Spleen (tissue), 11 donors: ENCODE results near the gene GNA14. TPM values are rescaled to one million over a fixed set of nuclear protein-coding genes. Genes with fewer than 3 reads are reported as not detected.

Experiments used
- DNase-seq: peaks from one replicate; pipeline ENCODE4 v3.0.0-alpha.2; 2020
- H3K27ac ChIP-seq, 8 donors: fragments of 200-600 bp; sonication (generic) in 7 of 8; 1 replicate in 4 of 8; 2 replicates in 4 of 8; pipeline versions ENCODE4 v1.5.0 to v1.8.0; 2016 to 2021; ENCODE audit warnings: inconsistent platforms in 4 of 8, mild to moderate bottlenecking in 4 of 8, moderate library complexity in 1 of 8
- H3K27me3 ChIP-seq, 7 donors: fragments of 200-600 bp; sonication (generic) in 6 of 7; replicated peaks in 1 of 7; 1 replicate in 4 of 7; 2 replicates in 3 of 7; pipeline versions ENCODE4 v1.5.0 to v1.8.0; 2016 to 2021; ENCODE audit warnings: inconsistent platforms in 3 of 7, mild to moderate bottlenecking in 1 of 7
- H3K36me3 ChIP-seq, 6 donors: fragments of 200-600 bp; sonication (generic) in 5 of 6; 1 replicate in 4 of 6; 2 replicates in 2 of 6; pipeline versions ENCODE4 v1.5.0 to v1.8.0; 2016 to 2021; ENCODE audit warnings: inconsistent platforms in 2 of 6
- H3K4me1 ChIP-seq, 6 donors: fragments of 200-600 bp; sonication (generic) in 5 of 6; 1 replicate in 3 of 6; 2 replicates in 3 of 6; pipeline versions ENCODE4 v1.5.0 to v1.8.0; 2016 to 2021; ENCODE audit warnings: inconsistent platforms in 3 of 6
- H3K4me3 ChIP-seq, 8 donors: fragments of 200-600 bp; sonication (generic) in 7 of 8; 1 replicate in 4 of 8; 2 replicates in 4 of 8; pipeline versions ENCODE4 v1.5.0 to v1.8.0; 2016 to 2021; ENCODE audit warnings: inconsistent platforms in 4 of 8, mild to moderate bottlenecking in 4 of 8, moderate library complexity in 2 of 8
- H3K9me3 ChIP-seq, 8 donors: fragments of 200-600 bp; sonication (generic) in 7 of 8; 1 replicate in 4 of 8; 2 replicates in 4 of 8; pipeline versions ENCODE4 v1.5.0 to v1.8.0; 2016 to 2021; ENCODE audit warnings: inconsistent platforms in 4 of 8
- CTCF ChIP-seq, 11 experiments: fragments of 200-600 bp in 7 of 11; fragments of 450-650 bp in 4 of 11; sonication (generic) in 4 of 11; IDR thresholded peaks in 8 of 11; conservative IDR thresholded peaks in 3 of 11; 1 replicate in 7 of 11; 2 replicates in 4 of 11; pipeline versions ENCODE4 v1.4.0 to v1.8.0; 2016 to 2021; ENCODE audit warnings: antibody characterized with exemption in 11 of 11, inconsistent platforms in 4 of 11, mild to moderate bottlenecking in 1 of 11
- POLR2A ChIP-seq, 3 donors: fragments of 450-650 bp; IDR thresholded peaks; one replicate each; pipeline ENCODE4 v1.5.1; 2017; ENCODE audit warnings: antibody characterized with exemption in 3 of 3, mild to moderate bottlenecking in 1 of 3
- POLR2AphosphoS5 ChIP-seq, 3 donors: sonication (generic); formaldehyde crosslinking; IDR thresholded peaks; one replicate each; pipeline ENCODE4 v1.5.1; 2017; ENCODE audit warnings: antibody characterized with exemption in 3 of 3
- WGBS, 5 donors: extraction: QIAGEN DNeasy Blood & Tissue Kit in 3 of 5; methylation state at CpG; one replicate each; pipeline versions ENCODE4 v1.1.5 to v1.1.7; 2013 to 2018; 5-methylcytosine and 5-hydroxymethylcytosine counted together
- intact Hi-C: fragments of 100-400 bp; cut with DNase I; formaldehyde crosslinking; loops from one replicate; pipeline ENCODE4 v1.15.0; 2023; ENCODE audit warnings: low total_unique reads
- polyA plus RNA-seq, 3 donors: library from polyadenylated mRNA; stranded (reverse); fragments of 200-250 nt; gene quantifications; one replicate each; pipeline ENCODE4 v1.2.1, GENCODE V29; 2013
- total RNA-seq, 7 donors: library from RNA; depleted of rRNA in 3 of 7; stranded (reverse); fragments of >200 nt in 3 of 7; fragmentation: NEBNext Ultra II Directional in 4 of 7; extraction: Animal tissue kit (Norgen Biotek cat#: 25700) in 4 of 7; gene quantifications; one replicate each; pipeline versions ENCODE4 v1.1.0 to v1.2.1, GENCODE V29; 2016 to 2021
- donor health status: healthy with polysubstance abuse.
- donor health status: DM: no; HTN: no; CAD: no; lungs with moderate emphysema.
- donor health status: DM: no; HTN: no; CAD: no.
- donor health status: Bipolar disorder and iron deficiency.
- donor health status: healthy.
- donor health status: DM: no; HTN: no; CAD: no.
- donor health status: DM: yes; HTN: yes; CAD: no.

The GNA14 gene
- total and polyA plus RNA-seq, 10 donors = 1.7 to 41.7 (median 7.9) TPM

DNA sequence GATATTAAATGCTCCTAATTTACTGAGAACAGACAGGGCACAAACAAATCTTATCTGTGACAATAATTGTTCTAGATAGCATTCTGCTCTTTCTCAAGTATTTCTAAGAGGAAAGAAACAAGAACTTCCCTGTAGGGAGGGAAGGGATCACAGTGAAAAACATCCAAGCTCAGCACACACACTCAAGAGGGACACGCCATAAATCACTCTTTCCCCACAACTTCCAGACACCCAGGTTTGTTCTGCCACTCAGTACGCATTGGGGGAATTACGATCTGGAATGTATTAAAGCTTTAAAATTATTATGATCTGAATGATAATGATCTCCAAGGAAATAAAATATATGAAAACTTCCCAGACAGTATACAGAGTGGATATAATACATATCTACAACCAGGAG is 221.4 kb downstream of the GNA14 start:
- Histone ChIP-seq H3K27me3 (no peaks in the 10 kb centered on the region), H3K36me3 (peaks cover 0 to 15% (median 0%) of the 10 kb centered on the region in 6 donors), H3K27ac (no peak overlapping the region), H3K4me1 (peaks cover 0 to 11% (median 0%) of the 10 kb centered on the region in 6 donors), H3K4me3 (no peak overlapping the region), H3K9me3 (peaks cover 0 to 4% (median 0%) of the 10 kb centered on the region in 8 donors)
- 56 to 69% (median 60%) methylated on average over 3 of the region's 3 CpGs for WGBS, 5 donors
- no peak for TF ChIP-seq CTCF (IDR thresholded peaks at IDR 0.05 in 8 of 11, conservative IDR thresholded peaks at IDR 0.05 in 3 of 11)
- TF ChIP-seq POLR2A (IDR thresholded peaks at IDR 0.05) = no peak
- no peak for TF ChIP-seq POLR2AphosphoS5 (IDR thresholded peaks at IDR 0.05)
- DNase-seq = no peak
- intact Hi-C loops = no loop called here

- WGBS, 5 donors = 65 to 79% (median 68%) methylated on average over 2 of the region's 2 CpGs
- intact Hi-C loops = no loop called here
- no peak overlapping the region for H3K4me3 ChIP-seq
- no peak overlapping the region for H3K27ac ChIP-seq
- H3K36me3 ChIP-seq = peaks cover 0 to 15% (median 0%) of the 10 kb centered on the region in 6 donors
- H3K9me3 ChIP-seq = peaks cover 0 to 4% (median 0%) of the 10 kb centered on the region in 8 donors
- H3K4me1 ChIP-seq = peaks cover 0 to 11% (median 6%) of the 10 kb centered on the region in 6 donors
- H3K27me3 ChIP-seq = no peaks in the 10 kb centered on the region
- DNase-seq = no peak
- TF ChIP-seq POLR2A (IDR thresholded peaks at IDR 0.05) = no peak
- no peak for TF ChIP-seq POLR2AphosphoS5 (IDR thresholded peaks at IDR 0.05)
- no peak for TF ChIP-seq CTCF (IDR thresholded peaks at IDR 0.05 in 8 of 11, conservative IDR thresholded peaks at IDR 0.05 in 3 of 11)
These were observed 223.1 kb downstream of the GNA14 start for GRCh38 chr9:77424993-77425392.

- peaks cover 0 to 4% (median 0%) of the 10 kb centered on the region in 8 donors for H3K9me3 ChIP-seq
- no peaks in the 10 kb centered on the region for H3K27me3 ChIP-seq
- no peak for DNase-seq
- intact Hi-C loops = no loop called here
- peaks cover 0 to 22% (median 6%) of the 10 kb centered on the region in 6 donors for H3K4me1 ChIP-seq
- H3K4me3 ChIP-seq = no peak overlapping the region
- TF ChIP-seq POLR2AphosphoS5 (IDR thresholded peaks at IDR 0.05) (no peak), POLR2A (IDR thresholded peaks at IDR 0.05) (no peak), CTCF (IDR thresholded peaks at IDR 0.05 in 8 of 11, conservative IDR thresholded peaks at IDR 0.05 in 3 of 11) (no peak)
- WGBS, 5 donors = 85 to 95% (median 93%) methylated on average over 3 of the region's 3 CpGs
- H3K36me3 ChIP-seq = peaks cover 0 to 15% (median 0%) of the 10 kb centered on the region in 6 donors
- no peak overlapping the region for H3K27ac ChIP-seq
These were observed 224.3 kb downstream of the GNA14 start for GRCh38 chr9:77423841-77424240.

DNA sequence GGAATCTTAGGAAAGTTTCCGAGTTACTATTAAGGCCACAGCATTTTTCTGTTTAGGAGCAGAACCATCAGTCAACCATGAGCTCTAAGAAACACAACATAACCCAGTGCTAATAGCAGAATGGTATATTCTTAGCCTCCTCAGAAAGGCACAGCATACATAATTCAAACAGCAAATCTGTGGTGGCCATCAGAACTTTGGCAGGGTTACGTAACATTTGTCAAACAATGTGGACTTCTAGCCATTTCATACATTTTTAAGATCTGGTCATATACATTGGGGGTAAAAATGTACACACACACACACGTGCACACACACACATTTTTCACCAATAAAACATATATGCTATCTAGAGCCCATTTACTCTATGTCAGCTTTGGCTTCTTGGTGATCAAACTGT is 225.2 kb downstream of the GNA14 start:
- TF ChIP-seq POLR2AphosphoS5 (IDR thresholded peaks at IDR 0.05) (no peak), CTCF (IDR thresholded peaks at IDR 0.05 in 8 of 11, conservative IDR thresholded peaks at IDR 0.05 in 3 of 11) (no peak), POLR2A (IDR thresholded peaks at IDR 0.05) (no peak)
- H3K36me3 ChIP-seq = peaks cover 0 to 10% (median 0%) of the 10 kb centered on the region in 6 donors
- H3K4me3 ChIP-seq = no peak overlapping the region
- 95 to 100% (median 97%) methylated on average over 3 of the region's 3 CpGs for WGBS, 5 donors
- DNase-seq = no peak
- intact Hi-C loops = no loop called here
- H3K27ac ChIP-seq = no peak overlapping the region
- H3K4me1 ChIP-seq = peaks cover 0 to 30% (median 6%) of the 10 kb centered on the region in 6 donors
- no peaks in the 10 kb centered on the region for H3K27me3 ChIP-seq
- H3K9me3 ChIP-seq = peaks cover 0 to 4% (median 0%) of the 10 kb centered on the region in 8 donors
